ENCODE measurements around the gene EIF5B.
A peak's percentile ranks its signal among the peaks of the same experiment; 100 is the strongest.
"Not testable (repeated sequence)": the region's sequence is repeated elsewhere in the genome, so short reads cannot be mapped to it uniquely, and the experiment has no call there.

Gene EIF5B

GRCh38 chr2:99337113-99338028 is at the start of gene EIF5B:
Gene EIF5B, plus strand, starts transcription at chr2:99337389. Its CDS starts 166 bp downstream, at chr2:99337555.
- DNase-seq (ENCODE audit: low read depth), result peak; percentile 94

- peak; percentile 28 for DNase-seq (ENCODE audit: low read depth)
Observed at GRCh38 chr2:99297994-99298393, 39.2 kb upstream of the EIF5B start.

GRCh38 chr2:99299580-99299979 is 37.6 kb upstream of the EIF5B start:
- DNase-seq (ENCODE audit: low read depth), result no peak

- DNase-seq (ENCODE audit: low read depth), result not testable (repeated sequence)
Observed at GRCh38 chr2:99301097-99301496, 36.1 kb upstream of the EIF5B start, which contains the start of gene LYG1. Gene LYG1, minus strand, starts transcription at chr2:99301197. Its CDS starts 5,527 bp downstream, at chr2:99295670.

GRCh38 chr2:99317161-99317872 is 19.9 kb upstream of the EIF5B start:
- no peak for DNase-seq (ENCODE audit: low read depth)

- DNase-seq (ENCODE audit: low read depth), result not testable (repeated sequence)
Observed at GRCh38 chr2:99317873-99318200, 19.4 kb upstream of the EIF5B start.

- no peak for DNase-seq (ENCODE audit: low read depth)
Observed at GRCh38 chr2:99325384-99325783, 11.8 kb upstream of the EIF5B start.

GRCh38 chr2:99335911-99336803 is 1.0 kb upstream of the EIF5B start, which contains the start of gene TXNDC9:
Gene TXNDC9, minus strand, starts transcription at chr2:99336333. Its CDS starts 3,123 bp downstream, at chr2:99333210.
- peak; percentile 99 for DNase-seq (ENCODE audit: low read depth)

- DNase-seq (ENCODE audit: low read depth), result no peak
Observed at GRCh38 chr2:99336804-99337112, 431 bp upstream of the EIF5B start.

- no peak for DNase-seq (ENCODE audit: low read depth)
Observed at GRCh38 chr2:99338029-99338585, 918 bp downstream of the EIF5B start.

GRCh38 chr2:99340669-99341236 is 3.6 kb downstream of the EIF5B start:
- no peak for DNase-seq (ENCODE audit: low read depth)

GRCh38 chr2:99342536-99342935 is 5.3 kb downstream of the EIF5B start:
- DNase-seq (ENCODE audit: low read depth), result no peak

GRCh38 chr2:99345446-99345845 is 8.3 kb downstream of the EIF5B start:
- not testable (repeated sequence) for DNase-seq (ENCODE audit: low read depth)

- no peak for DNase-seq (ENCODE audit: low read depth)
Observed at GRCh38 chr2:99346218-99346617, 9.0 kb downstream of the EIF5B start.

- DNase-seq (ENCODE audit: low read depth), result no peak
Observed at GRCh38 chr2:99348173-99348572, 11.0 kb downstream of the EIF5B start.

GRCh38 chr2:99350194-99350593 is 13.0 kb downstream of the EIF5B start:
- no peak for DNase-seq (ENCODE audit: low read depth)

- DNase-seq (ENCODE audit: low read depth), result no peak
Observed at GRCh38 chr2:99354070-99354469, 16.9 kb downstream of the EIF5B start.

- DNase-seq (ENCODE audit: low read depth), result not testable (repeated sequence)
Observed at GRCh38 chr2:99354825-99355224, 17.6 kb downstream of the EIF5B start.

- DNase-seq (ENCODE audit: low read depth), result no peak
Observed at GRCh38 chr2:99356853-99357252, 19.7 kb downstream of the EIF5B start.

GRCh38 chr2:99365661-99366060 is 28.5 kb downstream of the EIF5B start:
- no peak for DNase-seq (ENCODE audit: low read depth)

GRCh38 chr2:99368854-99369253 is 31.7 kb downstream of the EIF5B start:
- not testable (repeated sequence) for DNase-seq (ENCODE audit: low read depth)

Measured in stromal cell of bone marrow (primary cell).